RPMI7951 (cell line): Measurements from ENCODE around the gene MCC. TPM values are rescaled to one million over a fixed set of nuclear protein-coding genes. Genes with fewer than 3 reads are reported as not detected.

Experiments
- DNase-seq: peaks from one replicate; pipeline ENCODE4 v3.0.0-alpha.2; 2012; ENCODE audit warnings: low read depth
- total RNA-seq: library from RNA; depleted of rRNA; stranded (reverse); fragments of >200 nt; shearing (Covaris generic); gene quantifications from 2 replicates; pipeline ENCODE4 v1.2.3, GENCODE V29; 2014; rRNA removed

MCC gene
- total RNA-seq, 1 experiment from 2014 or later = 11.3 TPM

DNA sequence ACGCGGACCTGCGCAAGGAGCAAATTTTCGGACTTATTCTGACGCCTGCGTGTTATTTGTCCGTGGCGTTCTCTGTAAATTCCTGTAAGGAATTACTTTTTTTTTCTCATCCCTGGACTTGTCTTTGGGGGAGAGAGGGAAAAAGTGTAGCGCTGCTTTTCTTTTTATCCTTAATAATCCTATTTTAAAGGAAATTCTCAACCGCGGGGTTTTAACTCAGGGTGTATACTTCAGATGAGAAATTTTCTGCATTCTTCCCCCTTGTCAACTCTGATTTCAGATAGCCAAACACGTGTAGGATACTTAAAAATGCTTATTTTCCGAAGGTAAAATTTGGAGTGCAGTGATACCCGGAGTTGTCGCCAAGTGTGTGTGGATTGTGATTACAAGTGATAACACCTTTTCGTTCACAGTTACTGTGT is 510.8 kb downstream of the MCC start:
- no peak for DNase-seq

DNA sequence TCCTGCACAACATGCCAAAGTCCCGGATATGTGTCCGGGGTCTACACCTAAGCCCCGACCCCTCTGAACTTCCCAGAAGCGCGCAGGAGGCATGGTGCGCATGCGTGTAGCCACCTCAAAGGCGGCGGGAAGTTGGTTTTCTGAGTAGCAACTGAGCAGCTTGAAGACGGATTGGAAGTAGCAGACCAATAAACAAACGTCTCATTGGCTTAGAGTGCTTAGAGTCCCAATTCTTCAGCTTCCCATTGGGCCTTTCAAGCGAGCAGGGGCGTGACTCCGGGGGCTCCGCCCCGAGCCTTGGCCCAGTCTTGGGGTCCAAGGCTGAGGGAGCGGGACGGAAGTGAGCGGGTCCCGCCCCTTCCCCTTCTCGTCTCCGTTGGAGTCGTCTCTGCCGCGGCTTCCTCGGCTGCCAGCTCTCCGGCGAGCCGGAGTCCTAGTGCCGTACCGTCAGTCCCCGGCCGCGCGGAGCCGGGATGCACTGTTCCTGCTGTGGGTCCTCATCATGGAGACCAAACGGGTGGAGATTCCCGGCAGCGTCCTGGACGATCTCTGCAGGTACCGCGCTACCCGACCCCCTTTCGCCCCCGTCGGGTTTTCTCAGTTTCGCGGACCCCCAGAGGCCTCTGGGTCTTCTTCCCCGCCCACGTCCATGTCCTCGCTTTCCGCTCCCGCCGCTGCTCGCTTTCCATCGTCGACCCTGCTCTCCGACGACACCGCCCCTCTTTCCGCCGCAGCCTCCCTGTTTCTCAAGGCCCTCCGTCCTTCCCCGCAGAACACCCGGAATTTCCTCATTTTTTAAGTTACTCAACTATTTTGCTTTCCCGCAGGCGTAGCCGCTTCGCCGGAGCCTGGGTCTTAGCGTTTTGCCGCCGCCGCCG is 511.6 kb downstream of the MCC start, which contains the start of gene DCP2:
Gene DCP2 (plus strand): TSS at position 367 of the 878 bp plus-strand sequence. CDS start 136 bp downstream, at position 503.
- peak; percentile 98 for DNase-seq

DNA sequence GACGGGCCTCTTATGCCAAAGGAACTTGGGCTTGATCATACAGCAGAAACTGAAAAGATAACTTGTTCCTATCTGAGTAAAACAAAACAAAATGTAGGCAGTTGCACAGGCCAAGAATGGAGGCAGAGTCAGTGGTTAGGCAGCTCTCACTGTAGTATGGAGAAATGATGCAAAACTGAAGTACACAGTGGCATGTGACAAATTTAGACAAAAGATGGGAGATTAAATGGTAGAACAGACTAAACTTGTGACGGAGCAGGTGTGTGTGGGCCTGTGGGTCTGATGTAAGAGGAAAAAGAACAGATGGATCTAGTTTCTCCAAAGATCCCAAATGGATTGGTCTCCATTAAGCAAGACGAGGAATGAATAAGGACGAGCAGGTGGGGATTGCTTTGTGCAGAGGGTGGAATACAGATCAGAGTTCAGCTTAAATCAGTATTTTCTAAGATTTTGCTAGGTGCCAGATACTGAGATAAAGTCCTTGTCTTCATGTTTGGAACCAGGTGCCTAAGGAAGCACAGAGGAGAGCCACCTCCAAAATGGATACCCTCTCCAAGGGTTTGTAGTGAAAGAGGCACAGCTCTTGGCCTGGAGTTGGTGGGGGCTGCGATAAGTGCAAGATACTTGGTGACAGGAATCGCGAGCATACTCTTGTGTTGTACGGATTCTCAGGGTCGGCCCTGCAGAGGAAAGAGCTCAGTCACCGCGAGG is 512.4 kb downstream of the MCC start:
- no peak for DNase-seq

DNA sequence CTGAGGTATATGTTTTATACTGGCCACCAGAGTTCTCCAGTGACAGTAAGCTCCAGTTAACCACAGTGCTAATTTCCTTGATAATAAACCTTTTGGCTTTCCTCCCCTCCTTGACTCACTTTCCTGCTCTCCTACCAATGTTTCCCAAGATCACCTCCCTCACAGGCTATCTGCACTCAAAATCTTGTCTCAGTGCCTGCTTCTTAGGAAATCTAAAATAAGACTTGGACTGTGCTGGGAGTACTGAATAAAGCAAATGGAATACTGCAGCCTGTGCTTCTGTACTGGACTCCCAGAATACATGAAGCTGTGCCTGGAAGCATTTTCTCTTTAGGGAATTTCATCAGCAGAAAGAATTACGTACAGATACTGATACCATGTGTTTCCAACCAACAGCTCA is 513.4 kb downstream of the MCC start:
- no peak for DNase-seq

DNA sequence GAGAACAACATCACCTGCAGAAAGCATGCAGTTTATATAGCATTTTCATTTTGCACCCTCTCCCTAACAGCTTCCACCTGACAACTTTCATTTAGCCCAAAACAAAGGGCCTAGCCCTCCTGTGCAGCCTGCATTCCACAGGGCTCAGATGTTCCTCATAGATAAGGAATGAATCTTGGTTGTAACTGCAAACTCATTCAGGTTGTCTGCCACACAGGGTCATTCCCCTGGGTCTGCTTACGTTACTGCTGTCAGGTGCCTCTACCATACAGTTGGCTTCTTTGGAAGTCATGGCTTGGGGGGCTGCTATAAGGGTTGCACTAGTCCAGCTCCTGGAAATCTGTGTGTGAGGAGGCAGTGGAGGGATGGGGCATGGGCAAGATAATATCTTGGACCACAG is 514.3 kb downstream of the MCC start:
- no peak for DNase-seq

DNA sequence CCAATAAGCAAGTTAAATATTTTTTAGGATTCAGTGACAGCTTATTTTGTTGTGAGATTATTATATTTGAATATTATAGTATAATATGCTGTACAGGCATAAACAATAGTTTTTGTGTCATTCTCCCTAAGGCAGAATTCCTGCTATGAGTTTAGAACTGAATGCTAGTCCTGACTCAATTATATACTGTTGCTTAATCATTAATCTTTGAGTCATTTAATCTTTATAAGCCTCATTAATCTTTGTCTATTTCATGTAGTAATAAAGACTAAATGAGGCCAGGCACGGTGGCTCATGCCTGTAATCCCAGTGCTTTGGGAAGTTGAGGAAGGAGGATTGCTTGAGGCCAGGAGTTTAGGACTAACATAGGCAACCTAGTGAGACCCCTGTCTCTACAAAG is 515.2 kb downstream of the MCC start:
- no peak for DNase-seq

Other genes with a start within 250 kb of the MCC start
- gene TSSK1B, start 53.5 kb downstream of the MCC start, total RNA-seq = not detected in 2 replicates
- gene YTHDC2, start 25.2 kb upstream of the MCC start, total RNA-seq = 7.5 and 9.4 TPM in 2 replicates